ENCODE data around the gene CHMP5.

GRCh38 chr9:33318781-33319180 is 53.9 kb downstream of the CHMP5 start:
- TF ChIP-seq, protein P1, sequence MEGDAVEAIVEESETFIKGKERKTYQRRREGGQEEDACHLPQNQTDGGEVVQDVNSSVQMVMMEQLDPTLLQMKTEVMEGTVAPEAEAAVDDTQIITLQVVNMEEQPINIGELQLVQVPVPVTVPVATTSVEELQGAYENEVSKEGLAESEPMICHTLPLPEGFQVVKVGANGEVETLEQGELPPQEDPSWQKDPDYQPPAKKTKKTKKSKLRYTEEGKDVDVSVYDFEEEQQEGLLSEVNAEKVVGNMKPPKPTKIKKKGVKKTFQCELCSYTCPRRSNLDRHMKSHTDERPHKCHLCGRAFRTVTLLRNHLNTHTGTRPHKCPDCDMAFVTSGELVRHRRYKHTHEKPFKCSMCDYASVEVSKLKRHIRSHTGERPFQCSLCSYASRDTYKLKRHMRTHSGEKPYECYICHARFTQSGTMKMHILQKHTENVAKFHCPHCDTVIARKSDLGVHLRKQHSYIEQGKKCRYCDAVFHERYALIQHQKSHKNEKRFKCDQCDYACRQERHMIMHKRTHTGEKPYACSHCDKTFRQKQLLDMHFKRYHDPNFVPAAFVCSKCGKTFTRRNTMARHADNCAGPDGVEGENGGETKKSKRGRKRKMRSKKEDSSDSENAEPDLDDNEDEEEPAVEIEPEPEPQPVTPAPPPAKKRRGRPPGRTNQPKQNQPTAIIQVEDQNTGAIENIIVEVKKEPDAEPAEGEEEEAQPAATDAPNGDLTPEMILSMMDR (IDR thresholded peaks at IDR 0.05), result no peak
- no peak for TF ChIP-seq POLR2A (IDR thresholded peaks at IDR 0.05; ENCODE audit: low read depth)

Data from esophagus muscularis mucosa (tissue), 3 donors.